Keratinocyte (primary cell): ENCODE results near the gene CNPPD1. TPM values are rescaled to one million over a fixed set of nuclear protein-coding genes. Genes with fewer than 3 reads are reported as not detected.

Experiments used
- DNase-seq: peaks from one replicate; pipeline ENCODE4 v3.0.0-alpha.2; 2011; ENCODE audit warnings: low read depth, missing footprints, low spot score
- FAIRE-seq: peaks from 2 replicates; lab custom pipeline; 2011; peaks lifted over from hg19 to GRCh38; lab: Jason Lieb, UNC
- H2AFZ ChIP-seq: 2 replicates; pipeline ENCODE4 v1.6.0; 2012; ENCODE audit warnings: low read length, control low read depth, inconsistent platforms; ENCODE audit not compliant: control insufficient read depth
- H3K27ac ChIP-seq: 2 replicates; pipeline ENCODE4 v1.5.1; 2011; ENCODE audit warnings: low read length; ENCODE audit not compliant: control insufficient read depth, insufficient read depth
- H3K27me3 ChIP-seq: 3 replicates; pipeline ENCODE4 v1.6.0; 2011; ENCODE audit warnings: low read length; ENCODE audit not compliant: control insufficient read depth, insufficient read depth; ENCODE audit errors: extremely low read depth
- H3K36me3 ChIP-seq, 2 experiments: 2 replicates in 1 of 2; 3 replicates in 1 of 2; pipeline ENCODE4 v1.5.1; 2011; ENCODE audit warnings: low read length in 2 of 2, mild to moderate bottlenecking in 1 of 2; ENCODE audit not compliant: control insufficient read depth in 2 of 2, insufficient read depth in 2 of 2; ENCODE audit errors: extremely low read depth in 1 of 2
- H3K4me1 ChIP-seq: 3 replicates; pipeline ENCODE4 v1.5.1; 2011; ENCODE audit warnings: low read length; ENCODE audit not compliant: control insufficient read depth, insufficient read depth; ENCODE audit errors: extremely low read depth
- H3K4me2 ChIP-seq: 3 replicates; pipeline ENCODE4 v1.6.0; 2011; ENCODE audit warnings: low read depth, low read length; ENCODE audit not compliant: control insufficient read depth, insufficient read depth; ENCODE audit errors: extremely low read depth
- H3K4me3 ChIP-seq, 3 experiments: fragments of 200-600 bp in 1 of 3; sonication (generic) in 1 of 3; 2 replicates in 2 of 3; 3 replicates in 1 of 3; pipeline ENCODE4 v1.5.1; 2011 to 2016; ENCODE audit warnings: low read length in 3 of 3, mild to moderate bottlenecking in 3 of 3, control low read depth in 2 of 3, inconsistent platforms in 1 of 3, low read depth in 1 of 3, mixed read lengths in 1 of 3, mixed run types in 1 of 3, moderate library complexity in 1 of 3; ENCODE audit not compliant: control insufficient read depth in 2 of 3, insufficient read depth in 2 of 3; ENCODE audit errors: extremely low read depth in 1 of 3
- H3K79me2 ChIP-seq: 2 replicates; pipeline ENCODE4 v1.6.0; 2012; ENCODE audit warnings: low read length; ENCODE audit not compliant: control insufficient read depth, insufficient read depth
- H3K9ac ChIP-seq: 3 replicates; pipeline ENCODE4 v1.6.0; 2011; ENCODE audit warnings: low read length; ENCODE audit not compliant: control insufficient read depth, insufficient read depth; ENCODE audit errors: extremely low read depth
- H3K9me1 ChIP-seq: 3 replicates; pipeline ENCODE4 v1.6.0; 2011; ENCODE audit warnings: low read length; ENCODE audit not compliant: control insufficient read depth, insufficient read depth; ENCODE audit errors: extremely low read depth
- H3K9me3 ChIP-seq: 2 replicates; pipeline ENCODE4 v1.5.1; 2012; ENCODE audit warnings: low read depth, low read length; ENCODE audit not compliant: control insufficient read depth
- H4K20me1 ChIP-seq: 3 replicates; pipeline ENCODE4 v1.6.0; 2011; ENCODE audit warnings: low read length; ENCODE audit not compliant: control insufficient read depth, insufficient read depth; ENCODE audit errors: extremely low read depth
- EZH2 ChIP-seq: IDR thresholded peaks from one replicate; pipeline ENCODE4 v1.6.1; 2012; ENCODE audit warnings: inconsistent platforms, mild to moderate bottlenecking, low read length, moderate library complexity
- dilution Hi-C: fragments of 300-500 bp; cut with MboI; formaldehyde crosslinking; loops from one replicate; pipeline ENCODE4 v1.7.0; 2020; ENCODE audit warnings: low sequenced_read_pairs; ENCODE audit not compliant: extremely low pct_ligation_motif_present
- polyA plus RNA-seq, 5 experiments: library from polyadenylated mRNA; depleted of rRNA in 3 of 5; stranded (reverse) in 3 of 5; stranded (forward) in 1 of 5; unstranded in 1 of 5; fragments of >200 nt; gene quantifications; 1 replicate in 1 of 5; 2 replicates in 3 of 5; 3 replicates in 1 of 5; pipeline versions ENCODE4 v1.2.1 to v1.2.3, GENCODE V29; 2011 to 2012; ENCODE audit warnings: missing spikeins in 2 of 5, low read depth in 1 of 5, low replicate concordance in 1 of 5
- TF ChIP-seq, protein P1 (sequence below), 3 experiments: IDR thresholded peaks in 1 of 3; conservative IDR thresholded peaks in 1 of 3; optimal IDR thresholded peaks in 1 of 3; 2 replicates in 2 of 3; 3 replicates in 1 of 3; pipeline versions ENCODE3 to v1.5.1; 2011; ENCODE audit warnings: low read length in 3 of 3, mild to moderate bottlenecking in 3 of 3, moderate library complexity in 2 of 3, control low read depth in 1 of 3, inconsistent platforms in 1 of 3; ENCODE audit not compliant: insufficient read depth in 2 of 3; ENCODE audit errors: extremely low read depth in 1 of 3

Gene CNPPD1
- polyA plus RNA-seq, 1 donor (not counting 4 experiments of a cell fraction or from before 2014, with no cell fraction given): 26.1 TPM

DNA sequence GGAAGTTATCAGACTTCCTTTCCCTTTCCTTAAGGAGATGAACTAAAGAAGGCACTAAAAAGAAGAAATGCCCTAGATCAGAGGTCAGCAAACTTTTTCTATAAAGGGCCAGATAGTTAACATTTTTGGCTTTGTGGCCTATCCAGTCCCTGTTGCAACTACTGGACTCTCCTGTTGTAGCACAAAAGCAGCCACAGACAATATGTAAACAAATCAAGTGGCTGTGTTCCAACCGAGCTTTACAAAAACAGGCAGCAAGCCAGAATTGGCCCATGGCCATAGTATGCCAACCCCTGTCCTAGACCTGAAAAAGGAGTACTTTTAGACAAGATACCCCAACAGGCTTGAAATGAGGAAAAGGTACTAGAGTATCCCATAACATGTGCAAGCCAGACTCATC, 27.1 kb downstream of the CNPPD1 start:
- no peaks in the 10 kb centered on the region for H4K20me1 ChIP-seq
- TF ChIP-seq EZH2: no peak
- TF ChIP-seq, protein P1, sequence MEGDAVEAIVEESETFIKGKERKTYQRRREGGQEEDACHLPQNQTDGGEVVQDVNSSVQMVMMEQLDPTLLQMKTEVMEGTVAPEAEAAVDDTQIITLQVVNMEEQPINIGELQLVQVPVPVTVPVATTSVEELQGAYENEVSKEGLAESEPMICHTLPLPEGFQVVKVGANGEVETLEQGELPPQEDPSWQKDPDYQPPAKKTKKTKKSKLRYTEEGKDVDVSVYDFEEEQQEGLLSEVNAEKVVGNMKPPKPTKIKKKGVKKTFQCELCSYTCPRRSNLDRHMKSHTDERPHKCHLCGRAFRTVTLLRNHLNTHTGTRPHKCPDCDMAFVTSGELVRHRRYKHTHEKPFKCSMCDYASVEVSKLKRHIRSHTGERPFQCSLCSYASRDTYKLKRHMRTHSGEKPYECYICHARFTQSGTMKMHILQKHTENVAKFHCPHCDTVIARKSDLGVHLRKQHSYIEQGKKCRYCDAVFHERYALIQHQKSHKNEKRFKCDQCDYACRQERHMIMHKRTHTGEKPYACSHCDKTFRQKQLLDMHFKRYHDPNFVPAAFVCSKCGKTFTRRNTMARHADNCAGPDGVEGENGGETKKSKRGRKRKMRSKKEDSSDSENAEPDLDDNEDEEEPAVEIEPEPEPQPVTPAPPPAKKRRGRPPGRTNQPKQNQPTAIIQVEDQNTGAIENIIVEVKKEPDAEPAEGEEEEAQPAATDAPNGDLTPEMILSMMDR (optimal IDR thresholded peaks at IDR 0.05 in 1 of 3, IDR thresholded peaks at IDR 0.05 in 1 of 3, conservative IDR thresholded peaks at IDR 0.05 in 1 of 3; ENCODE audit: extremely low read depth in 1 of 3, insufficient read depth in 2 of 3, low read length in 3 of 3): no peak
- no peak for FAIRE-seq
- H3K4me3 ChIP-seq: no peak overlapping the region
- DNase-seq: no peak
- H2AFZ ChIP-seq: no peak overlapping the region
- no peak overlapping the region for H3K4me2 ChIP-seq
- H3K9ac ChIP-seq: no peak overlapping the region
- H3K9me1 ChIP-seq: no peaks in the 10 kb centered on the region
- no peaks in the 10 kb centered on the region for H3K79me2 ChIP-seq
- no peaks in the 10 kb centered on the region for H3K4me1 ChIP-seq
- no peaks in the 10 kb centered on the region for H3K27me3 ChIP-seq
- H3K36me3 ChIP-seq: peaks cover 5 to 8% of the 10 kb centered on the region in 2 experiments
- dilution Hi-C loops: loop anchor here (5.0 kb wide), 1 partner anchor 87 kb away; the partner anchor contains the start of gene IHH
- no peak overlapping the region for H3K27ac ChIP-seq
- no peaks in the 10 kb centered on the region for H3K9me3 ChIP-seq

DNA sequence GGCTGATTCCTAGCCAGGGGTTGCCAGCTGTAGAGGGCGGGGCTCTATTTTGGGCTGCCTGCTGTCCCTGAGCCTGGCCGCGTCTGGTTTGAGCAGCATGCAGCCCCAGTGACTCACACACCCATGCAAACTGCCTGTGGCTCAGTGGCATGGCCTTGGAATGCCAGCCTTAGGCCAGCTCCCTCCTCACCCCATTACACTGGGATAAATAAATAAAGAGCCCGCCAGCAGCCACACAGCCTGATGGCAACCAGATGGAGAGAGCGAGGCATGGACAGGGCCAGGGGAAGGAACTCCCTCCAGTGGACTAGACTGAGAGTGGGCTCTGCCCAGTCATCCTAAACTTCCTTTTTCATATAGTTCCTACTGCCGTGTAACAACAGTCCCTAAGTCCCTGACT, 34.4 kb downstream of the CNPPD1 start:
- no peak for FAIRE-seq
- H3K36me3 ChIP-seq: peaks cover 2 to 7% of the 10 kb centered on the region in 2 experiments

More for the DNA sequence above, 34.4 kb downstream of the CNPPD1 start:
- TF ChIP-seq EZH2: no peak
- TF ChIP-seq, protein P1 (optimal IDR thresholded peaks at IDR 0.05 in 1 of 3, IDR thresholded peaks at IDR 0.05 in 1 of 3, conservative IDR thresholded peaks at IDR 0.05 in 1 of 3; ENCODE audit: extremely low read depth in 1 of 3, insufficient read depth in 2 of 3, low read length in 3 of 3): no peak
- no peak overlapping the region for H2AFZ ChIP-seq
- no peak for DNase-seq
- H3K4me3 ChIP-seq: no peak overlapping the region
- H4K20me1 ChIP-seq: no peaks in the 10 kb centered on the region
- H3K9me1 ChIP-seq: no peaks in the 10 kb centered on the region
- H3K27me3 ChIP-seq: no peaks in the 10 kb centered on the region
- H3K79me2 ChIP-seq: no peaks in the 10 kb centered on the region
- H3K27ac ChIP-seq: no peak overlapping the region
- no peaks in the 10 kb centered on the region for H3K9me3 ChIP-seq
- dilution Hi-C loops: no loop called here
- no peak overlapping the region for H3K4me2 ChIP-seq
- no peak overlapping the region for H3K9ac ChIP-seq
- no peaks in the 10 kb centered on the region for H3K4me1 ChIP-seq
